ENCODE results near the gene S100A4.

The S100A4 gene

GRCh38 chr1:153544453-153545066 lies 1.0 kb downstream of the S100A4 start:
- no peak for DNase-seq (ENCODE audit: low spot score)
- TF ChIP-seq CTCF (IDR thresholded peaks at IDR 0.05; ENCODE audit: extremely low read depth, missing control alignments), result no peak

GRCh38 chr1:153543736-153544135 lies 1.9 kb downstream of the S100A4 start:
- no peak for DNase-seq (ENCODE audit: low spot score)

GRCh38 chr1:153542956-153543711 lies 2.5 kb downstream of the S100A4 start:
- no peak for TF ChIP-seq CTCF (IDR thresholded peaks at IDR 0.05; ENCODE audit: extremely low read depth, missing control alignments)
- DNase-seq (ENCODE audit: low spot score), result no peak

More at GRCh38 chr1:153543736-153544135, 1.9 kb downstream of the S100A4 start:
- TF ChIP-seq CTCF (IDR thresholded peaks at IDR 0.05; ENCODE audit: extremely low read depth, missing control alignments), result no peak

GRCh38 chr1:153541641-153542590 lies 3.7 kb downstream of the S100A4 start:
- no peak for DNase-seq (ENCODE audit: low spot score)
- TF ChIP-seq CTCF (IDR thresholded peaks at IDR 0.05; ENCODE audit: extremely low read depth, missing control alignments), result no peak

- no peak for DNase-seq (ENCODE audit: low spot score)
- TF ChIP-seq CTCF (IDR thresholded peaks at IDR 0.05; ENCODE audit: extremely low read depth, missing control alignments), result no peak
Measured at GRCh38 chr1:153540394-153541361, 4.9 kb downstream of the S100A4 start, which contains the start of gene S100A5. S100A5 (minus strand) TSS chr1:153540934; CDS start chr1:153540191, 743 bp downstream.

GRCh38 chr1:153539395-153540093 lies 6.1 kb downstream of the S100A4 start:
- TF ChIP-seq CTCF (IDR thresholded peaks at IDR 0.05; ENCODE audit: extremely low read depth, missing control alignments), result no peak
- DNase-seq (ENCODE audit: low spot score), result no peak

All from GM20000 (cell line).